ENCODE results near the gene CDYL. TPM values are rescaled to one million over a fixed set of nuclear protein-coding genes. Genes with fewer than 3 reads are reported as not detected.

CDYL gene
- total and polyA plus RNA-seq, 2 donors, result 10.4 to 56.0 TPM

- no peak for DNase-seq (ENCODE audit: low read depth in 6 of 9, low spot score in 9 of 9)
- no peak overlapping the region for H3K4me3 ChIP-seq (ENCODE audit: low read length in 2 of 2)
- H3K36me3 ChIP-seq (ENCODE audit: control insufficient read depth in 2 of 2, insufficient read depth in 2 of 2, low read length in 1 of 2), result no peaks in the 10 kb centered on the region
- no peak overlapping the region for H3K27ac ChIP-seq (ENCODE audit: low read depth in 1 of 2, low read length in 1 of 2)
- no peaks in the 10 kb centered on the region for H3K27me3 ChIP-seq (ENCODE audit: control insufficient read depth in 2 of 2, insufficient read depth in 1 of 2, low read length in 1 of 2)
- WGBS, result 95% methylated on average over 16 of the region's 16 CpGs
- peaks cover 0 to 6% of the 10 kb centered on the region in 2 donors for H3K4me1 ChIP-seq (ENCODE audit: control insufficient read depth in 2 of 2, insufficient read depth in 2 of 2, low read length in 2 of 2)
- no peaks in the 10 kb centered on the region for H3K9me3 ChIP-seq (ENCODE audit: control insufficient read depth in 2 of 2, insufficient read depth in 1 of 2, low read length in 1 of 2)
These were observed 12.9 kb downstream of the CDYL start for GRCh38 chr6:4788953-4789584.

- Histone ChIP-seq H3K9me3 (ENCODE audit: control insufficient read depth in 2 of 2, insufficient read depth in 1 of 2, low read length in 1 of 2) (no peaks in the 10 kb centered on the region), H3K36me3 (ENCODE audit: control insufficient read depth in 2 of 2, insufficient read depth in 2 of 2, low read length in 1 of 2) (no peaks in the 10 kb centered on the region), H3K4me3 (ENCODE audit: low read length in 2 of 2) (no peak overlapping the region), H3K27me3 (ENCODE audit: control insufficient read depth in 2 of 2, insufficient read depth in 1 of 2, low read length in 1 of 2) (no peaks in the 10 kb centered on the region), H3K4me1 (ENCODE audit: control insufficient read depth in 2 of 2, insufficient read depth in 2 of 2, low read length in 2 of 2) (peaks cover 0 to 6% of the 10 kb centered on the region in 2 donors), H3K27ac (ENCODE audit: low read depth in 1 of 2, low read length in 1 of 2) (no peak overlapping the region)
- no peak for DNase-seq (ENCODE audit: low read depth in 6 of 9, low spot score in 9 of 9)
- 88% methylated on average over 5 of the region's 5 CpGs for WGBS
These were observed 14.1 kb downstream of the CDYL start for GRCh38 chr6:4790158-4790899.

GRCh38 chr6:4794140-4794707, 18.0 kb downstream of the CDYL start:
- Histone ChIP-seq H3K27me3 (ENCODE audit: control insufficient read depth in 2 of 2, insufficient read depth in 1 of 2, low read length in 1 of 2) (no peaks in the 10 kb centered on the region), H3K9me3 (ENCODE audit: control insufficient read depth in 2 of 2, insufficient read depth in 1 of 2, low read length in 1 of 2) (peaks cover 0 to under 1% of the 10 kb centered on the region in 2 donors), H3K4me3 (ENCODE audit: low read length in 2 of 2) (no peak overlapping the region), H3K36me3 (ENCODE audit: control insufficient read depth in 2 of 2, insufficient read depth in 2 of 2, low read length in 1 of 2) (no peaks in the 10 kb centered on the region), H3K4me1 (ENCODE audit: control insufficient read depth in 2 of 2, insufficient read depth in 2 of 2, low read length in 2 of 2) (peaks cover 0 to 4% of the 10 kb centered on the region in 2 donors), H3K27ac (ENCODE audit: low read depth in 1 of 2, low read length in 1 of 2) (no peak overlapping the region)
- WGBS, result 96% methylated on average over 15 of the region's 15 CpGs
- DNase-seq (ENCODE audit: low read depth in 6 of 9, low spot score in 9 of 9), result no peak

- no peaks in the 10 kb centered on the region for H3K36me3 ChIP-seq (ENCODE audit: control insufficient read depth in 2 of 2, insufficient read depth in 2 of 2, low read length in 1 of 2)
- H3K4me1 ChIP-seq (ENCODE audit: control insufficient read depth in 2 of 2, insufficient read depth in 2 of 2, low read length in 2 of 2), result peaks cover 0 to 7% of the 10 kb centered on the region in 2 donors
- no peak for DNase-seq (ENCODE audit: low read depth in 6 of 9, low spot score in 9 of 9)
- 98% methylated on average over 2 of the region's 2 CpGs for WGBS
- peaks cover 0 to 5% of the 10 kb centered on the region in 2 donors for H3K9me3 ChIP-seq (ENCODE audit: control insufficient read depth in 2 of 2, insufficient read depth in 1 of 2, low read length in 1 of 2)
- H3K27me3 ChIP-seq (ENCODE audit: control insufficient read depth in 2 of 2, insufficient read depth in 1 of 2, low read length in 1 of 2), result no peaks in the 10 kb centered on the region
- H3K4me3 ChIP-seq (ENCODE audit: low read length in 2 of 2), result no peak overlapping the region
- no peak overlapping the region for H3K27ac ChIP-seq (ENCODE audit: low read depth in 1 of 2, low read length in 1 of 2)
These were observed 21.4 kb downstream of the CDYL start for GRCh38 chr6:4797587-4797986.

GRCh38 chr6:4799912-4800311, 23.7 kb downstream of the CDYL start:
- H3K27ac ChIP-seq (ENCODE audit: low read depth in 1 of 2, low read length in 1 of 2), result no peak overlapping the region
- no peak for DNase-seq (ENCODE audit: low read depth in 6 of 9, low spot score in 9 of 9)
- peaks cover 0 to 5% of the 10 kb centered on the region in 2 donors for H3K9me3 ChIP-seq (ENCODE audit: control insufficient read depth in 2 of 2, insufficient read depth in 1 of 2, low read length in 1 of 2)
- H3K27me3 ChIP-seq (ENCODE audit: control insufficient read depth in 2 of 2, insufficient read depth in 1 of 2, low read length in 1 of 2), result no peaks in the 10 kb centered on the region
- no peaks in the 10 kb centered on the region for H3K36me3 ChIP-seq (ENCODE audit: control insufficient read depth in 2 of 2, insufficient read depth in 2 of 2, low read length in 1 of 2)
- WGBS, result 99% methylated on average over 3 of the region's 3 CpGs
- H3K4me1 ChIP-seq (ENCODE audit: control insufficient read depth in 2 of 2, insufficient read depth in 2 of 2, low read length in 2 of 2), result peaks cover 0 to 12% of the 10 kb centered on the region in 2 donors
- no peak overlapping the region for H3K4me3 ChIP-seq (ENCODE audit: low read length in 2 of 2)

- Histone ChIP-seq H3K9me3 (ENCODE audit: control insufficient read depth in 2 of 2, insufficient read depth in 1 of 2, low read length in 1 of 2) (peaks cover 0 to 5% of the 10 kb centered on the region in 2 donors), H3K4me3 (ENCODE audit: low read length in 2 of 2) (no peak overlapping the region), H3K27me3 (ENCODE audit: control insufficient read depth in 2 of 2, insufficient read depth in 1 of 2, low read length in 1 of 2) (no peaks in the 10 kb centered on the region), H3K27ac (ENCODE audit: low read depth in 1 of 2, low read length in 1 of 2) (no peak overlapping the region), H3K36me3 (ENCODE audit: control insufficient read depth in 2 of 2, insufficient read depth in 2 of 2, low read length in 1 of 2) (no peaks in the 10 kb centered on the region), H3K4me1 (ENCODE audit: control insufficient read depth in 2 of 2, insufficient read depth in 2 of 2, low read length in 2 of 2) (peaks cover 0 to 12% of the 10 kb centered on the region in 2 donors)
- DNase-seq (ENCODE audit: low read depth in 6 of 9, low spot score in 9 of 9), result no peak
- 95% methylated on average over 3 of the region's 3 CpGs for WGBS
These were observed 24.5 kb downstream of the CDYL start for GRCh38 chr6:4800662-4801061.

GRCh38 chr6:4801491-4802110, 25.4 kb downstream of the CDYL start:
- DNase-seq (ENCODE audit: low read depth in 6 of 9, low spot score in 9 of 9), result no peak
- Histone ChIP-seq H3K27ac (ENCODE audit: low read depth in 1 of 2, low read length in 1 of 2) (no peak overlapping the region), H3K36me3 (ENCODE audit: control insufficient read depth in 2 of 2, insufficient read depth in 2 of 2, low read length in 1 of 2) (no peaks in the 10 kb centered on the region), H3K9me3 (ENCODE audit: control insufficient read depth in 2 of 2, insufficient read depth in 1 of 2, low read length in 1 of 2) (peaks cover 0 to 5% of the 10 kb centered on the region in 2 donors), H3K27me3 (ENCODE audit: control insufficient read depth in 2 of 2, insufficient read depth in 1 of 2, low read length in 1 of 2) (no peaks in the 10 kb centered on the region), H3K4me3 (ENCODE audit: low read length in 2 of 2) (no peak overlapping the region), H3K4me1 (ENCODE audit: control insufficient read depth in 2 of 2, insufficient read depth in 2 of 2, low read length in 2 of 2) (peaks cover 0 to 12% of the 10 kb centered on the region in 2 donors)
- 52% methylated on average over 3 of the region's 3 CpGs for WGBS

GRCh38 chr6:4802312-4802935, 26.2 kb downstream of the CDYL start:
- Histone ChIP-seq H3K4me3 (ENCODE audit: low read length in 2 of 2) (no peak overlapping the region), H3K27me3 (ENCODE audit: control insufficient read depth in 2 of 2, insufficient read depth in 1 of 2, low read length in 1 of 2) (no peaks in the 10 kb centered on the region), H3K36me3 (ENCODE audit: control insufficient read depth in 2 of 2, insufficient read depth in 2 of 2, low read length in 1 of 2) (no peaks in the 10 kb centered on the region), H3K9me3 (ENCODE audit: control insufficient read depth in 2 of 2, insufficient read depth in 1 of 2, low read length in 1 of 2) (peaks cover 0 to 5% of the 10 kb centered on the region in 2 donors), H3K4me1 (ENCODE audit: control insufficient read depth in 2 of 2, insufficient read depth in 2 of 2, low read length in 2 of 2) (peaks cover 0 to 12% of the 10 kb centered on the region in 2 donors), H3K27ac (ENCODE audit: low read depth in 1 of 2, low read length in 1 of 2) (no peak overlapping the region)
- WGBS, result 92% methylated on average over 4 of the region's 4 CpGs
- no peak for DNase-seq (ENCODE audit: low read depth in 6 of 9, low spot score in 9 of 9)

Data from thymus (tissue), 11 donors.